Hematopoietic multipotent progenitor cell treated with erythropoietin and hydrocortisone succinate and interleukin-3 and kit ligand, for 15 days (in vitro differentiated cells): ENCODE results near the gene B4GALT2.
A peak's percentile ranks its signal among the peaks of the same experiment; 100 is the strongest.

Experiments
- DNase-seq: peaks from one replicate; pipeline ENCODE4 v3.0.0-alpha.2; 2015; ENCODE audit warnings: low spot score

Gene B4GALT2, protein sequence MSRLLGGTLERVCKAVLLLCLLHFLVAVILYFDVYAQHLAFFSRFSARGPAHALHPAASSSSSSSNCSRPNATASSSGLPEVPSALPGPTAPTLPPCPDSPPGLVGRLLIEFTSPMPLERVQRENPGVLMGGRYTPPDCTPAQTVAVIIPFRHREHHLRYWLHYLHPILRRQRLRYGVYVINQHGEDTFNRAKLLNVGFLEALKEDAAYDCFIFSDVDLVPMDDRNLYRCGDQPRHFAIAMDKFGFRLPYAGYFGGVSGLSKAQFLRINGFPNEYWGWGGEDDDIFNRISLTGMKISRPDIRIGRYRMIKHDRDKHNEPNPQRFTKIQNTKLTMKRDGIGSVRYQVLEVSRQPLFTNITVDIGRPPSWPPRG

DNA sequence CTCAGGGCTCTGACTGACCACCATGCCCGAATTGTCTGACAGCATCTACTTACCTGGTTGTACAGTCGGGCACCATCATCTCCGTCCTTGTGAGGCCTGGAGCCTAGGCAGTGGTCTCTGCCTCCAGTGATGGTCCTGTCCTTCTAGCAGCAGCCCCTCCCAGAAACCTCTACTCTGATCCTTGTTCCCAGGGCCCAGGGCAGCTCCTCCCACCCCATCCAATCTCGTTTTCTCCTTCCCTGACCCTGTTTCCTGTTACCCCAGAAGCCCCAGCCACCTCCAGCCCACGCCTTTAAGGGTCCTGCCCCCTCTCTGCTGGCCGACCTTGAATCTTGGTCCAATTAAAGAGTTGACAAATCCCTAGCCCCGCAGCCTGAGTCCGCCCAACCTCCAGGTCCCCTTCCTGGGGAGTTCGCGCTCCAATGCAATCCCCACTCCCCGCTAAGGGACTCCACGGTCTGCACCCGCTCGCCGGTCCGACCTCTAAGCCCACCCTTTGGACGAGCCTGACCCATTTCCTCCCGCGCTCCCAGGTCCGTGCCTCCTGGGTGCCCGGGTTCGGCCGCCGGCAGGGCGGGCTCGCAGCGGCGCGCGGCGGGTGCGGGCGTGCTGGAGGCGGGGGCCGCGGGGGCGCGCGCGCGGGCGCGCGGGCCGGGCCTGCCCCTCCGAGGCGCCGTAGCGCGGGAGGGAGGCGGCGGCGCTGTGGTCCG, at the start of gene B4GALT2:
Gene B4GALT2, plus strand, starts transcription at position 660 of the 710 bp plus-strand sequence. CDS start 1,951 bp downstream, outside the sequence.
- peak; percentile 36 for DNase-seq

DNA sequence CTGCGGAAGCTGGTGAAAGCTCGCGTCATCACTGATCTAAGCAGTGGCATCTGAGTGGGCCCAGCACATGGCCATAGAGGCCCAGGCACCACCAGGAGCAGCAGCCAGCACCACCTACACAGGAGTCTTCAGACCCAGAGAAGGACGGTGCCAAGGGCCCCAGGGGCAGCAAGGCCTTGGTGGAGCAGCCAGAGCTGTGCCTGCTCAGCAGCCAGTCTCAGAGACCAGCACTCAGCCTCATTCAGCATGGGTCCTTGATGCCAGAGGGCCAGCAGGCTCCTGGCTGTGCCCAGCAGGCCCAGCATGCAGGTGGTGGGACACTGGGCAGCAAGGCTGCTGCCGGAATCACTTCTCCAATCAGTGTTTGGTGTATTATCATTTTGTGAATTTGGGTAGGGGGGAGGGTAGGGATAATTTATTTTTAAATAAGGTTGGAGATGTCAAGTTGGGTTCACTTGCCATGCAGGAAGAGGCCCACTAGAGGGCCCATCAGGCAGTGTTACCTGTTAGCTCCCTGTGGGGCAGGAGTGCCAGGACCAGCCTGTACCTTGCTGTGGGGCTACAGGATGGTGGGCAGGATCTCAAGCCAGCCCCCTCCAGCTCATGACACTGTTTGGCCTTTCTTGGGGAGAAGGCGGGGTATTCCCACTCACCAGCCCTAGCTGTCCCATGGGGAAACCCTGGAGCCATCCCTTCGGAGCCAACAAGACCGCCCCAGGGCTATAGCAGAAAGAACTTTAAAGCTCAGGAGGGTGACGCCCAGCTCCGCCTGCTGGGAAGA, 48.7 kb upstream of the B4GALT2 start:
- DNase-seq, result peak; percentile 36

DNA sequence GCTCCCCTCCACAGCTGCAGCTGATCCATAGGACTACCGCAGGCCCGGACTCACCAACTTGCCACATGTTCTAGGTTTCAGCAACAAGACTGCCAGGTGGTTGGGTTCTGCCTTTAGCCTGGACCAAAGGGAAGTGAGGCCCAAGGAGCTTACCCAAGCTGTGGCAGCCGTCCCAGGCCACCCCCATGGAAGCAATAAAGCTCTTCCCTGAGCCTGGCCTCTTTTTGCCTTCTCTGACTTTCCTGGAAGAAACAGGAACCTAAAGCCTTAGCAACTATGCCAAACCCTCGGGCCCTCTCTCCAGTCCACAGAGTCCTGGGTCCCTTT, 48.1 kb upstream of the B4GALT2 start:
- DNase-seq, result no peak

DNA sequence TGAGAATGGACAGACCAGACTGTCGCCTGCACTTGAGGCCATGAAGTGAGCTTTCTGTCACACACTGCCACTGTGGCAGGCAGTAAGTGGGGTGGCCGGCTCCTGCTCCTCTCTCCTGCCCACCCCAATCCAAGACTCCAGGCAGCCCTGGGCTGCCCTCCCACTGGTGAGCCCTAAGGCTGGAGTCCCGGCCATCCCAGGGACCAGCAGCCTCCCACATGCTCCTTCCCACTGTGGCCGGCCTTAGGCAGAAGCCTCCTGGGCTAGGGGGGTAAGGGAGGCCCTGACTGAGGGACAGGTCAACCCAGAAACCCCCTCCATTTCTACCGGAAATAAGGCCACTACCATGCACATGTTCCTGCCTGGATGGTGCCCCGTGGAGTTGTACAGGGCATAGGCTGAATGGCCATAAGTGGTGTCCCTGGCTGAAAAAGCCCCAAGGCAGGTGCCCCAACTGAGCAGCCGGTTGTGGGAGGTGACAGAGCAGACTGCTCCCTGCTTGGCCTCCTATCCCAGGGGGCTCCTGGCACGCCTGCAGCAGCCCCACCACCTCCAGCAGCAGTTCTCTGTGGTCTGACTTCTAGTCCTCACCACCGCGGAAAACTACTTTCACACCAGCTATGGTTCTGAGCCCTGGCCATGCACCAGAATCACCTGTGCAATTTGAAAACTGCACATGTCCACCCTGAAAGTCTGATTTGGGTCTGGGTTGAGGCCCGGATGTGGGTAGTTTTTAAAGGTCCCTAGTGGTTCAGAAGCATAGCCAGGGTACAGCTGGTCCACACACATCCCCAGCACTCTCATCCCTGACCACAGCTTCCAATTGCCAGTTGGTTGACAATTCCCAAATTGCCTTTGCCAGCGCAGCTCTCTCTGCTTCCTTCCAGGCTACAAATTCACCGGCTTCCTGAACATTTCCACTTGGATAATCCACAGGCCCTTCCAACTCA, 47.0 kb upstream of the B4GALT2 start:
- DNase-seq, result no peak

DNA sequence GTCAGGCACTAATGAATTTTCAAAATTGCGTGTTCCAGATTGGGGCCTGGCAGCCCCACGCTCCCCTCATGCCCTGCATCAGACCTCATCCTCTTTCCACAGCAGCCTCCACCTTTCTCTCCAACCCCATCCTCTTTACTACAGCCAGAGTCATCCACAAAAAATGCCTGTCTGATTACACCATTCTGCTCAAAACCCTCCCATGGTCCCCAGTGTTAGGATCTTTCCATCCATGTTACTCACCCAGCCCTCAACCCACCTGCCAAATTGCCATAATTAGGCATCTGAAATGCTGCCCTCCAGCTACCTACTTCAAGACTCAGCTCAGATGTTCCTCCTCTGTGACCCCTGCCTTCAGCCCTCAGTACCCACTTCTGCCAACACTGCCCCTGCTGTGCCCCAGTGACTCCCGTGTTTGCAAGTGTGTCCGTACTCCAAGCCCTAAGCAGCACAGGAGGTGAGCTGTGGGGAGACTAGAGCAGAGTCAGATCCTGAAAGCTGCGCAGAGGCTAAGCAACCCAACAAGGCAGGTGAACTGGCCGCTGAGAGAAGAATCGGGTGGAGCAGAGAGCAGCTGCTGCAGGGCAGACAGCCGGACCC, 46.1 kb upstream of the B4GALT2 start:
- no peak for DNase-seq

DNA sequence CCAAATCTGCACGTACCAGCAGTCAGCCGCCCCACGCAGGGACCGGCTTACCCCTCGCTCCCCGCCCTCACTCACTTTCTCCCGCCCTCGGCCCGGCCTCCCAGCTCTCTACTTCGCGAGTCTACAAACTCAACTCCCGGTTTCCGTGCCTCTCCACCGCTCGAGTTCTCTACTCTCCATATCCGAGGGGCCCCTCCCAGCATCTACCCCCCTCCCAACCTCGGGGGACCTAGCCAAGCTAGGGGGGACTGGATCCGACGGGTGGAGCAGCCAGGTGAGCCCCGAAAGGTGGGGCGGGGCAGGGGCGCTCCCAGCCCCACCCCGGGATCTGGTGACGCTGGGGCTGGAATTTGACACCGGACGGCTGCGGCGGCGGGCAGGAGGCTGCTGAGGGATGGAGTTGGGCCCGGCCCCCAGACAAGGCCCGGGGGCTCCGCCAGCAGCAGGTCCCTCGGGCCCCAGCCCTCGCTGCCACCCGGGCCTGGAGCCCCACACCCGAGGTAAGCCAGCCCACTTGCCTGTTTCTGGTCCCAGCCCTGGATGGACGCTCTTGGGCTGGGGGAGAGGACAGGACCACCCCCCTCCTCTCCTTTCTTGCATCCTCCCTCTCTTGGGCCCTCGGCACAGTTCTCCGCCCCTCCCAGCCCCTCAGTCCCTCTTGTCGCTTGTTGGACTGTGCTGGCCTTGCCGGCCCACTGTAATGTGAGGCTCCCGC, 45.5 kb upstream of the B4GALT2 start, which contains the start of gene ARTN:
Gene ARTN, plus strand, starts transcription at position 416 of the 715 bp plus-strand sequence. CDS start 1,856 bp downstream, outside the sequence.
- DNase-seq, result no peak

DNA sequence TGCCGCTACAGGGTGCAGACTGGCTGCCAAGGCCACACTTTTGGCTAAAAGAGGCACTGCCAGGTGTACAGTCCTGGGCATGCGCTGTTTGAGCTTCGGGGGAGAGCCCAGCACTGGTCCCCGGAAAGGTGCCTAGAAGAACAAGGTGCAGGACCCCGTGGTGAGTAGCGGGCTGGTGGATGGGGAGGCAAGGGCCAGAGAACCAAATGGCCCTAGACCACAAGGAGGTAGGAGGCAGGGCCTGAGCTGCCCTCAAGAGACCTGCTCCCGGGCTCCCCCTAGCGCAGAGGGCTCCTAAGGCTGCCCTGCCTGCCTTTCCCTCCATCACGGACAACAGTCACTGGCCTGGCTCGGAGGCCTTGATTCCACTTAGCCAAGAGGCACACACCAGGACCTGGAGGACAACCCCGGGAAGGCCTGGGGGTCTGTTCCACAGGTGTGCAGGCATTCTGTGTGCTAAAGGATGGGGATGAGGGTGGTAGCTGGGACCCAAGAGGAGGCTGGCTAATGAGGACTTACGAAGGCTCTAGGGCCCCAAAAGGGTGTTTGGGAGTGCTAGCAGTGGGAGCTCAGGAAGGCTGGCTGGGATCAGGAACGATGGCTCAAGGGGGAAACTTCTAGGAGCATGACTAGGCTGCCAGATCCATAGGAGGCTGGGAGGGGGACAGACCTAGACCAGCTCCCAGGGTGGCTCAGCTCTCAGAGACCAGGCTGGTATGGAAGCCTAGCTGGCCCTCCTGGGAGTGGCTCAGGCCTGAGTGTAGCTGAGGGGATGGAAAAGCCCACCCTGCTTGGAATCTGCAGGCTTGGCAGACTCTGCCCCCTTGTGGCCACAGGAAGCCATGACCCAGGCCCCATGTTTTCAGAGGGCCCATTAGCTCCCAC, 44.7 kb upstream of the B4GALT2 start:
- DNase-seq, result peak; percentile 73

DNA sequence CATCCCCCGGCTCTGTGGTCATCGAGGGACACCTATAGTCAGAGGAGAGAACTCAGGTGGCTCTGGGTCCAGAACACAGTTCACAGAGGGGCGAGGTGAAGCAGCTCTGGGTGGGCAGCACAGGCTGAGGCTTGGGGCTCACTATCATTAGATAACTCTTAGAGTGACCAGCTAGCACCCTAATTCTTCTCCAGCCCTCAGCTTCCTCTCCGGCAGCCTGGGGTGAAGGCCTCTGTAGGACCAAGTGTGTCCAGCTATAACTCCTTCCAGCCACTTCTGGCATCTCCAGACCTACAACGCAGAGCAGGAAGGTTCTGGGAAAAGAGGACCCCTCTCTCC, 44.1 kb upstream of the B4GALT2 start:
- no peak for DNase-seq

DNA sequence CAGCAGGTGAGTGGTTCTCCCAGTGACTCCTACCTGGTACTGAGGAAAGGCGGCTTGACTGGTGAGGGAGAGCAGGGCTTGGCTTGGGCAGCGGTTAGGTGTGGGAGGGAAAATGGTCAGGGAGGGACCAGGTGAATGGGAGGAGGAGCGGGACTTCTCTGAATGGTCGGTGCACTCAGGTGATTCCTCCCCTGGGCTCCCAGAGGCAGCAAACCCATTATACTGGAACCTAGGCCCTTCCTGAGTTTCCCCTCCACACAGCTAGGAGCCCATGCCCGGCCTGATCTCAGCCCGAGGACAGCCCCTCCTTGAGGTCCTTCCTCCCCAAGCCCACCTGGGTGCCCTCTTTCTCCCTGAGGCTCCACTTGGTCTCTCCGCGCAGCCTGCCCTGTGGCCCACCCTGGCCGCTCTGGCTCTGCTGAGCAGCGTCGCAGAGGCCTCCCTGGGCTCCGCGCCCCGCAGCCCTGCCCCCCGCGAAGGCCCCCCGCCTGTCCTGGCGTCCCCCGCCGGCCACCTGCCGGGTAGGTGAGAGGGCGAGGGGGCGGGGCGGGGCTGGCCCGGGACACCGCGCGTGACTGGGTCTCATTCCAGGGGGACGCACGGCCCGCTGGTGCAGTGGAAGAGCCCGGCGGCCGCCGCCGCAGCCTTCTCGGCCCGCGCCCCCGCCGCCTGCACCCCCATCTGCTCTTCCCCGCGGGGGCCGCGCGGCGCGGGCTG, 43.1 kb upstream of the B4GALT2 start:
- DNase-seq, result no peak

DNA sequence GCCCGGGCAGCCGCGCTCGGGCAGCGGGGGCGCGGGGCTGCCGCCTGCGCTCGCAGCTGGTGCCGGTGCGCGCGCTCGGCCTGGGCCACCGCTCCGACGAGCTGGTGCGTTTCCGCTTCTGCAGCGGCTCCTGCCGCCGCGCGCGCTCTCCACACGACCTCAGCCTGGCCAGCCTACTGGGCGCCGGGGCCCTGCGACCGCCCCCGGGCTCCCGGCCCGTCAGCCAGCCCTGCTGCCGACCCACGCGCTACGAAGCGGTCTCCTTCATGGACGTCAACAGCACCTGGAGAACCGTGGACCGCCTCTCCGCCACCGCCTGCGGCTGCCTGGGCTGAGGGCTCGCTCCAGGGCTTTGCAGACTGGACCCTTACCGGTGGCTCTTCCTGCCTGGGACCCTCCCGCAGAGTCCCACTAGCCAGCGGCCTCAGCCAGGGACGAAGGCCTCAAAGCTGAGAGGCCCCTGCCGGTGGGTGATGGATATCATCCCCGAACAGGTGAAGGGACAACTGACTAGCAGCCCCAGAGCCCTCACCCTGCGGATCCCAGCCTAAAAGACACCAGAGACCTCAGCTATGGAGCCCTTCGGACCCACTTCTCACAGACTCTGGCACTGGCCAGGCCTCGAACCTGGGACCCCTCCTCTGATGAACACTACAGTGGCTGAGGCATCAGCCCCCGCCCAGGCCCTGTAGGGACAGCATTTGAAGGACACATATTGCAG, 42.4 kb upstream of the B4GALT2 start:
- DNase-seq, result no peak

DNA sequence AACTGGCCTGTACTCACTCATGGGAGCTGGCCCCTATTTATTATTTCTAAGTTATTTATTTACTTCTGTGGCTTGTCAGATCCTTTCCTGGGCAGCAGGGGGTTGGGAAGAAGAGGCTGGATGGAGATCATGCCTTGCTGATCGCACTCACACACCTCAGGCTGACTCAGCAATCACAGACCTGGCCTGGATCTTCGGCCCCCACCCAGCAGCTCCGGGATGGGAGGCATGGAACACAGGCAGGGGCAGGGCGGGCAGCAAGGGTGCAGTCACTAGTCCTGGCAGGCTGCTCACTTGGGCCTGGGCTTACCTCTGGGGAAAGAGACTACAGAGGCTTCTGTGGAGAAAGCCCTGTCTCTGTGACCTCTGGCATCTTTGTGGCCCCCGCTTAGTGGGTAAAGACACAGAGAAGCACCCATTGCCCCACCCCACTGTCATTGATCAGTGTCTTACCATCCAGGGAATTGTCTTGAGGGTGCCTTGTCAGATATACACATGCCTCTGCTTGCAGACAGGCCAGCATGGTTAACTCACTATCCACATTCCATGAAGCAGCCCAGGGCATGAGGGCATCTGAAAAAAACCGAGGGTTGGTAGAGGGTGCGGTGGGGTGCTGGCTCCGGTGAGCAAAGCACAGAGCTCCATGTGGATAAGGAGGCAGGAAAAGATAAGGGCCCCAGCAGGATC, 41.7 kb upstream of the B4GALT2 start:
- no peak for DNase-seq

DNA sequence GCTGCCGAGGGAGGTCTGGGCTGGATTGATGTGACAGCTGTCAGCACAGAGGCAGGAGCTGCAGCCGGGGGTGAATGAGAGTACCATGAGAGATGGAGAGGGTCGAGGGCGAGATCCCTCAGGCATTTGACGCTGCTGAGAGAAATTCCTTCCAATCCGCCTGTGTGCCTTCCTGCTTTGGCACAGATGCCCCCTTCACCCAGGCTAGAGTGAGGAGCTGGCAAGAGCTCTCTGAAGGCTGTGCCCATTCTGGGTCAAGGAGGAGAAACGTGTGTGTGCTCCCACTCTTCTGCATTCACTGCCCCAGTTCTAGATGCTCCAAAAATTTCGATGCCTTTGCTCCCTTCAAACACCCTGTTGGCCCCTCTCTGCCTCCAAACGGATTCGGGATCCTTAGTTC, 40.6 kb upstream of the B4GALT2 start:
- no peak for DNase-seq

DNA sequence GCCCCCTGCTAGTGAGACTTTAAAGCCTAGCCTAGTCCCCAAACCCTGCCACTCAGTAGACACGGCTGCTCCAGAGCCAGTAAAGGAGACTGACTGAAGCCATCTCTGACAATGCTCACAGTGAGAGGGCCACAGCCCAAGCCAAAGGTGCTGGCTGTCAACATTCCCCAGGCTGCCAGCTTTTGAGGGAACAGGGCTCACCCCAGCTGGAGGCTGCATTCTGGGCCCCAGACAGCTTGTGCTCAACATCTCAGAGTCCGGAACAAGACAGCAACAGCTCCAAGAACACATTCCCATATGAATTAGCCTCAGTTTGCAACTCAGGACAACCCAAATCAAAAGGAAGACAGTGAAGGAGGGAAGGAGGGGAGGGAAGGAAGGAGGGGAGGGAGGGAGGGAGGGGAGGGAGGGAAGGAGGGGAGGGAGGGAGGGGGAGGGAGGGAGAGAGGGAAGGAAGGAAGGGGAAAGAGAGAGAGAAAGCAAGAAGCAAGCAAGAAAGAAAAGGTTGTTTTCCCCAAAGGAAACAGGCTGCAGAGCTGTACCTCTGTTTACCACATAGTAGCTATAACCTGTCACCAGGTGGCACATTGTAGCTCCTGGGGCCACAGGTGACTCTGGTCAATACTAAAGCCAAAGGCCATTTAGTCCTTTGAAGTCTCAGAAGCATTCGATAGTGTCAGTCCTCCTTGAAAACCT, 40.0 kb upstream of the B4GALT2 start:
- no peak for DNase-seq

DNA sequence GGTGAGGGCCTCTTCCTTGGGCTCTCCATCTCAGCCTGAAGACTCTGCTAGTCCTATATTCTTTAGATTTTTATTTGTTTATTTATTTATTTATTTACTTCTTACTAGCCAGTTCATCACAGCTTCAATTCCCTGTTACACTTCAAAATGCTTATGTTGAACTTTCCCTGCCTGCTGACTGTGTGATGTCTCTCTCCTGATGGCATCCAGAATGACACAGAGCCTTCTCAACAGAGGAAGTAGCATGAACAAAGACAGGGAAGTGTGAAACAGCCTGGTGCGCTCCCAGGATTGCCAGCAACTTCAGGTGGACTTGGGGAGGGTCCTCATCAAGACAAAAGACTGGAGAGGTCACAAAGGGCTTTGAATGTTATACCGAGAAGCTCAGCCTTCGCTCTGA, 36.6 kb upstream of the B4GALT2 start:
- DNase-seq, result no peak

DNA sequence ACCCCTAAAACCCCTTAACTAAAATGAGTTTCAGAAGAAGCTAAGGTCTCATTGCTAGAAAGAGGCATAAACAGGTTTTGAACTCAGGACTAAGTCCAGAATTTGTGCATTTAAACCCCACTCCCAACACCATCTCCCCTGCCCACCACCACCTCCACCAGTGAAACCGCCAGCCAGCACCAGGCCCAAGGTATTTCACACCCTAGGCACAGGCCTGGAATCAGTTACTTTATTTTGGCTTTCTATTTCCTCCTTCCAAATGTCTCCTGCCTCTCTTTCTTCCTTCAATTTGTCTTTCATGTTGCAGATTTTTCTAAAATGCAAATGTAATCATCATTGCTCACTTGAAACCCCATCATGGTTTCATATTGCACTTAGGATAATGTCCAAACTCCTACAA, 34.1 kb upstream of the B4GALT2 start:
- no peak for DNase-seq

DNA sequence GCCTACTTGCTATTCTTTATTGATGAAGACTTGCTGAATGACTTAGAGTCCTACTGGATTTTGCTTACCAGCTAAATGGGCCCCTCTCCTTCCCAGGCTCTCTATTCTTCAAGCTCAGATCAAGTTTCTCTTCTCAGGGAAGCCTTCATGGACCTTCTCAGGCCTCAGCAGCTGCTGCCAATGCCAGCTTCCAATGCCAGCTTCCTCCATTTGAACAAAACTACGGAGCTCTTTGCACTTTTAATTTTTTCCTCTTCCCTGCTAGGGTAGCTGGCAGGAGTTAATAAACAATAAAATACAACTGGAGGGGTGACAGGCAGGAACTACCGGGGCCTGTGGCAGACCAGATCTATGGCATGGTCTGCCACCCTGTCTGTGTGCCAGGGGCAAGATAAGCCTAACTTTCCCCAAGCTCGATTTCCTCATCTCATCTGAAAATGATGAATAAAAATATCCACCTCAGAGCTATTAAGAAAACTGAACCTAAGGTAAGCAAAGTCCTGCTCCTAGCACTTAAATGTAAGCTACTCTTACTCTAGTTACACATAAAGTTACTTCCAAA, 33.3 kb upstream of the B4GALT2 start:
- DNase-seq, result peak; percentile 58
